ENCODE results near the gene MARCHF3.

GRCh38 chr5:126987271-126987899 is 43.0 kb downstream of the MARCHF3 start:
- TF ChIP-seq CTCF (IDR thresholded peaks at IDR 0.05) (no peak), CREB1 (CRISPR knock-in tag; IDR thresholded peaks at IDR 0.05) (no peak)

All from WTC11 (cell line).